Psoas muscle (tissue), 8 donors: ENCODE data around the gene DCAF10. TPM values are rescaled to one million over a fixed set of nuclear protein-coding genes. Genes with fewer than 3 reads are reported as not detected.

Source experiments
- ATAC-seq, 4 donors: fragments of 200-7000 bp; cut with Tn5 transposase; one replicate each; pipeline ENCODE4 v1.9.1; 2020; ENCODE audit warnings: moderate library complexity in 3 of 4, mild to moderate bottlenecking in 2 of 4
- DNase-seq, 2 donors: peaks; one replicate each; pipeline ENCODE4 v3.0.0-alpha.2; 2020
- H3K27ac ChIP-seq: fragments of 200-600 bp; one replicate; pipeline ENCODE4 v1.8.0; 2022
- H3K27me3 ChIP-seq, 3 donors: fragments of 200-600 bp in 1 of 3; one replicate each; pipeline versions ENCODE4 v1.6.1 to v1.8.0; 2013 to 2022; ENCODE audit warnings: low read length in 2 of 3, mild to moderate bottlenecking in 2 of 3, moderate library complexity in 1 of 3; ENCODE audit not compliant: insufficient read depth in 3 of 3
- H3K36me3 ChIP-seq, 2 donors: fragments of 200-600 bp in 1 of 2; one replicate each; pipeline versions ENCODE4 v1.6.1 to v1.8.0; 2013 to 2022; ENCODE audit warnings: low read depth in 1 of 2, mild to moderate bottlenecking in 1 of 2, moderate library complexity in 1 of 2; ENCODE audit not compliant: insufficient read depth in 1 of 2
- H3K4me1 ChIP-seq: fragments of 200-600 bp; one replicate; pipeline ENCODE4 v1.8.0; 2022
- H3K4me3 ChIP-seq: fragments of 200-600 bp; one replicate; pipeline ENCODE4 v1.8.0; 2022; ENCODE audit warnings: mild to moderate bottlenecking
- H3K9me3 ChIP-seq: fragments of 200-600 bp; one replicate; pipeline ENCODE4 v1.8.0; 2022
- CTCF ChIP-seq: fragments of 200-600 bp; IDR thresholded peaks from one replicate; pipeline ENCODE4 v1.8.0; 2022; ENCODE audit warnings: antibody characterized with exemption
- WGBS, 3 donors: extraction: QIAGEN DNeasy Blood & Tissue Kit; methylation state at CpG; one replicate each; pipeline versions ENCODE4 v1.1.6 to v1.1.7; 2013; 5-methylcytosine and 5-hydroxymethylcytosine counted together
- intact Hi-C, 2 donors: fragments of 100-400 bp; cut with DNase I; formaldehyde crosslinking; loops; one replicate each; pipeline versions ENCODE4 v1.11.0 to v1.14.2; 2022
- polyA plus RNA-seq, 3 donors: library from polyadenylated mRNA; stranded (reverse); fragments of 200-250 nt; gene quantifications; one replicate each; pipeline ENCODE4 v1.2.3, GENCODE V29; 2013
- total RNA-seq, 4 donors: library from RNA; stranded (reverse); fragmentation: NEBNext Ultra II Directional in 2 of 4; extraction: Animal tissue kit (Norgen Biotek cat#: 25700) in 2 of 4; gene quantifications; one replicate each; pipeline versions ENCODE4 v1.2.1 to v1.2.4, GENCODE V29; 2021 to 2023
- donor health status: healthy with polysubstance abuse.
- donor health status: DM: no; HTN: no; CAD: no; lungs with moderate emphysema.
- donor health status: Bipolar disorder and iron deficiency.
- donor health status: healthy.
- donor health status: DM: yes; HTN: yes; CAD: no.
- donor health status: DM: no; HTN: no; CAD: no.
- donor health status: DM: no; HTN: no; CAD: no.
- donor health status: DM: yes; HTN: yes; CAD: no.

Gene DCAF10
- total and polyA plus RNA-seq, 7 donors: 9.7 to 27.2 (median 20.2) TPM

DNA sequence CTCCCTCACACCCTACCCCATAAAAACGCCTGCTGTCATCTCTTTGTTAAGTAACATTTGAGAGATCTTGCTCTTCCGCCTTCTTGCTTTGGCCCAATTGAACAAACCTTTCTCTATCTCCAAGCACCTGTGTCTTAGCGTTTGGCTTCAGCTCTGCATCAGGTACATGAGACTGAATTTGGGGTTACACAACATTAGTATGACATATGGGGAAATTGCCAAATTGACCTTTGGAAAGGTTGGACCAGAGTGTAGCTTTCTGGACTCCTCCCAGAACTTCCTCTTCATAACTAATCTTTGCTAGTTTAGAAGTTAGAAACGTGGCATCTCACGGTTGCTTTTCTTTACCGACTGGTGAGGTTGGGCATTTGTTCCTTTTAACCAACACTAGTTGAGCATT is 12.3 kb upstream of the DCAF10 start:
- WGBS, 3 donors: 81 to 84% (median 82%) methylated on average over 6 of the region's 6 CpGs
- H3K36me3 ChIP-seq: peaks cover 0 to 6% of the 10 kb centered on the region in 2 donors
- intact Hi-C loops: loop anchor here (10.0 kb wide), 3 partner anchors 204 to 324 kb away; partner anchors contain the start of genes POLR1E (in 1 of the 2) and ZBTB5 (in 1 of the 2)
- H3K9me3 ChIP-seq: no peaks in the 10 kb centered on the region
- peaks cover 5% of the 10 kb centered on the region for H3K4me1 ChIP-seq
- no peak overlapping the region for H3K4me3 ChIP-seq
- H3K27me3 ChIP-seq: peaks cover 0 to 4% (median 0%) of the 10 kb centered on the region in 3 donors
- H3K27ac ChIP-seq: no peak overlapping the region
- TF ChIP-seq CTCF: no peak
- ATAC-seq (no peak), DNase-seq (no peak)

DNA sequence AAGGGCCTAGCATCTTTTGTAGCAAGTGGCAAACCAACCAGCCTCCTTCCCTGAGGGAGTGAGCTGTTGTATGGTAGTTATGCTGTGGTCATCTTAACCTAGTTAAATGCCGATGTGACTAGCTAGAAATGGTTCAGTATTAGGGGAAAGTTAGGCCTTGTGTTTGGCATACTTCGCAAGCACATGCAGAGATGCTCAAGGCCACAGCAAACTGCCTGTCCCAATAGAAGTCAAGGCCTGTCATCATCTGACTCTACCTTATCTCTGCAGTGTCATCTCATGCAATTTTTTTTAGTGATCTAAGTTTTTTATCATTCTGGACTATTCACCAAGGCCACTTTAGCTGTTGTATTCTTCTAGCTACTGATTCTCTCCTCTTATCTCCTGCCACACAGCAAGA is 10.5 kb upstream of the DCAF10 start:
- Histone ChIP-seq H3K27me3 (peaks cover 0 to 4% (median 0%) of the 10 kb centered on the region in 3 donors), H3K9me3 (no peaks in the 10 kb centered on the region), H3K27ac (no peak overlapping the region), H3K36me3 (no peaks in the 10 kb centered on the region), H3K4me3 (no peak overlapping the region), H3K4me1 (no peaks in the 10 kb centered on the region)
- intact Hi-C loops: no loop called here
- WGBS, 3 donors: 97 to 100% (median 97%) methylated on average over 2 of the region's 2 CpGs
- ATAC-seq (no peak), DNase-seq (no peak)
- no peak for TF ChIP-seq CTCF

- Histone ChIP-seq H3K36me3 (no peaks in the 10 kb centered on the region), H3K4me1 (no peaks in the 10 kb centered on the region), H3K9me3 (no peaks in the 10 kb centered on the region), H3K4me3 (no peak overlapping the region), H3K27me3 (peaks cover 0 to 4% (median 0%) of the 10 kb centered on the region in 3 donors), H3K27ac (no peak overlapping the region)
- WGBS, 3 donors: 85 to 89% (median 86%) methylated on average over 5 of the region's 5 CpGs
- DNase-seq: no peak
- TF ChIP-seq CTCF: no peak
- no peak for ATAC-seq
- intact Hi-C loops: no loop called here
Observed at GRCh38 chr9:37792122-37792521, 8.5 kb upstream of the DCAF10 start.

GRCh38 chr9:37796232-37796631 is 4.4 kb upstream of the DCAF10 start:
- intact Hi-C loops: no loop called here

More at GRCh38 chr9:37796232-37796631, 4.4 kb upstream of the DCAF10 start:
- DNase-seq: no peak
- no peaks in the 10 kb centered on the region for H3K36me3 ChIP-seq
- no peaks in the 10 kb centered on the region for H3K9me3 ChIP-seq
- H3K27ac ChIP-seq: no peak overlapping the region
- no peaks in the 10 kb centered on the region for H3K27me3 ChIP-seq
- TF ChIP-seq CTCF: no peak
- WGBS, 3 donors: 59 to 75% (median 70%) methylated on average over 2 of the region's 2 CpGs
- H3K4me3 ChIP-seq: no peak overlapping the region
- H3K4me1 ChIP-seq: no peaks in the 10 kb centered on the region
- no peak for ATAC-seq
